HEK293 (cell line): ENCODE results near the gene GSN.

Experiments
- CTCF ChIP-seq: fragments of 450-650 bp; formaldehyde crosslinking; IDR thresholded peaks from 2 replicates; pipeline ENCODE4 v1.5.1; 2016; ENCODE audit warnings: missing biosample characterization, missing genetic modification characterization
- REPIN1 ChIP-seq: fragments of 450-650 bp; formaldehyde crosslinking; IDR thresholded peaks from 2 replicates; pipeline ENCODE4 v1.5.1; 2017; ENCODE audit warnings: missing biosample characterization, missing genetic modification characterization, low read depth
- SP7 ChIP-seq: fragments of 450-650 bp; formaldehyde crosslinking; IDR thresholded peaks from 2 replicates; pipeline ENCODE4 v1.5.1; 2016; ENCODE audit warnings: missing biosample characterization, missing genetic modification characterization
- ZBTB7A ChIP-seq: fragments of 450-650 bp; formaldehyde crosslinking; IDR thresholded peaks from 2 replicates; pipeline ENCODE4 v1.5.1; 2016; ENCODE audit warnings: low read depth, missing biosample characterization, missing genetic modification characterization
- ZIC2 ChIP-seq: fragments of 450-650 bp; formaldehyde crosslinking; IDR thresholded peaks from 2 replicates; pipeline ENCODE4 v1.5.1; 2016; ENCODE audit warnings: missing biosample characterization, missing genetic modification characterization
- ZNF121 ChIP-seq: fragments of 450-650 bp; formaldehyde crosslinking; IDR thresholded peaks from 2 replicates; pipeline ENCODE4 v1.5.1; 2016; ENCODE audit warnings: missing biosample characterization, missing genetic modification characterization
- ZNF132 ChIP-seq: fragments of 450-650 bp; formaldehyde crosslinking; IDR thresholded peaks from 2 replicates; pipeline ENCODE4 v1.5.1; 2017; ENCODE audit warnings: missing biosample characterization, missing genetic modification characterization, borderline replicate concordance
- ZNF140 ChIP-seq: fragments of 450-650 bp; formaldehyde crosslinking; IDR thresholded peaks from 2 replicates; pipeline ENCODE4 v1.5.1; 2016; ENCODE audit warnings: missing biosample characterization, missing genetic modification characterization
- ZNF211 ChIP-seq: fragments of 450-650 bp; formaldehyde crosslinking; IDR thresholded peaks from 2 replicates; pipeline ENCODE4 v1.5.1; 2016; ENCODE audit warnings: low read depth, missing biosample characterization, missing genetic modification characterization
- ZNF311 ChIP-seq: fragments of 450-650 bp; formaldehyde crosslinking; IDR thresholded peaks from 2 replicates; pipeline ENCODE4 v1.5.1; 2017; ENCODE audit warnings: missing biosample characterization, missing genetic modification characterization, borderline replicate concordance
- ZNF501 ChIP-seq: fragments of 450-650 bp; formaldehyde crosslinking; IDR thresholded peaks from 2 replicates; pipeline ENCODE4 v1.5.1; 2016; ENCODE audit warnings: missing biosample characterization, missing genetic modification characterization
- TF ChIP-seq, protein P1 (sequence below): fragments of 450-650 bp; formaldehyde crosslinking; IDR thresholded peaks from 2 replicates; pipeline ENCODE4 v1.5.1; 2016; ENCODE audit warnings: missing biosample characterization, missing genetic modification characterization
- TF ChIP-seq, protein P2 (sequence below): fragments of 450-650 bp; formaldehyde crosslinking; IDR thresholded peaks from 2 replicates; pipeline ENCODE4 v1.5.1; 2017; ENCODE audit warnings: missing biosample characterization, missing genetic modification characterization

DNA sequence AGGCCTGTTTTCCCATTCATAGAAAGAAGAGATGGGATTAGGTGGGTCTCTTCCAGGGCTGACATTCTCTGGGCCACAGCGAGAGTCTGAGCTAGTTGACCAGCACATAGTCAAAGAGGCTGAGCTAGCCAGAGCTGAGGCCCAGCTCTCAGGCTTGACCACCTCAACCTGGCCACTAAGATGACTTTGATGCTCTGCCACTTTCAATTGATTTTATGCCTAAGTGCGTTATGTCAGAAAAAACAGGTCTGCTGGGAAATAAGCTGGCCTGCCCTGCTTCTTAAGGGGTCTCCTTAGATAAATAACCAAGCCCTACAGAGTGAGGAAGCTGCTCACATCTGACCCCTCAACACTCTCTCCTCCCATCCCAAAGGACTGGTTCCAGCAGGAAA lies 46.3 kb upstream of the GSN start:
- TF ChIP-seq ZBTB7A (no peak), ZNF311 (no peak), ZIC2 (tag by site-specific recombination) (no peak), REPIN1 (no peak), CTCF (tag by site-specific recombination) (no peak), SP7 (tag by site-specific recombination) (no peak), ZNF132 (tag by site-specific recombination) (no peak), ZNF501 (no peak), ZNF140 (tag by site-specific recombination) (no peak), ZNF211 (tag by site-specific recombination) (no peak), ZNF121 (tag by site-specific recombination) (no peak)
- TF ChIP-seq, protein P1, sequence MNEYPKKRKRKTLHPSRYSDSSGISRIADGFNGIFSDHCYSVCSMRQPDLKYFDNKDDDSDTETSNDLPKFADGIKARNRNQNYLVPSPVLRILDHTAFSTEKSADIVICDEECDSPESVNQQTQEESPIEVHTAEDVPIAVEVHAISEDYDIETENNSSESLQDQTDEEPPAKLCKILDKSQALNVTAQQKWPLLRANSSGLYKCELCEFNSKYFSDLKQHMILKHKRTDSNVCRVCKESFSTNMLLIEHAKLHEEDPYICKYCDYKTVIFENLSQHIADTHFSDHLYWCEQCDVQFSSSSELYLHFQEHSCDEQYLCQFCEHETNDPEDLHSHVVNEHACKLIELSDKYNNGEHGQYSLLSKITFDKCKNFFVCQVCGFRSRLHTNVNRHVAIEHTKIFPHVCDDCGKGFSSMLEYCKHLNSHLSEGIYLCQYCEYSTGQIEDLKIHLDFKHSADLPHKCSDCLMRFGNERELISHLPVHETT: no peak
- TF ChIP-seq, protein P2, sequence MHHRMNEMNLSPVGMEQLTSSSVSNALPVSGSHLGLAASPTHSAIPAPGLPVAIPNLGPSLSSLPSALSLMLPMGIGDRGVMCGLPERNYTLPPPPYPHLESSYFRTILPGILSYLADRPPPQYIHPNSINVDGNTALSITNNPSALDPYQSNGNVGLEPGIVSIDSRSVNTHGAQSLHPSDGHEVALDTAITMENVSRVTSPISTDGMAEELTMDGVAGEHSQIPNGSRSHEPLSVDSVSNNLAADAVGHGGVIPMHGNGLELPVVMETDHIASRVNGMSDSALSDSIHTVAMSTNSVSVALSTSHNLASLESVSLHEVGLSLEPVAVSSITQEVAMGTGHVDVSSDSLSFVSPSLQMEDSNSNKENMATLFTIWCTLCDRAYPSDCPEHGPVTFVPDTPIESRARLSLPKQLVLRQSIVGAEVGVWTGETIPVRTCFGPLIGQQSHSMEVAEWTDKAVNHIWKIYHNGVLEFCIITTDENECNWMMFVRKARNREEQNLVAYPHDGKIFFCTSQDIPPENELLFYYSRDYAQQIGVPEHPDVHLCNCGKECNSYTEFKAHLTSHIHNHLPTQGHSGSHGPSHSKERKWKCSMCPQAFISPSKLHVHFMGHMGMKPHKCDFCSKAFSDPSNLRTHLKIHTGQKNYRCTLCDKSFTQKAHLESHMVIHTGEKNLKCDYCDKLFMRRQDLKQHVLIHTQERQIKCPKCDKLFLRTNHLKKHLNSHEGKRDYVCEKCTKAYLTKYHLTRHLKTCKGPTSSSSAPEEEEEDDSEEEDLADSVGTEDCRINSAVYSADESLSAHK (tag by site-specific recombination): no peak
